Stimulated activated CD8-positive, alpha-beta memory T cell treated with anti-CD3 and anti-CD28 coated beads, Interleukin-7, amount 100 ng/mL, for 4 hours (primary cell): ENCODE data around the gene TOX2.

Source experiments
- DNase-seq, 2 donors: peaks; one replicate each; pipeline ENCODE4 v3.0.0-alpha.2; 2020; ENCODE audit warnings: low read depth in 2 of 2

TOX2 gene

DNA sequence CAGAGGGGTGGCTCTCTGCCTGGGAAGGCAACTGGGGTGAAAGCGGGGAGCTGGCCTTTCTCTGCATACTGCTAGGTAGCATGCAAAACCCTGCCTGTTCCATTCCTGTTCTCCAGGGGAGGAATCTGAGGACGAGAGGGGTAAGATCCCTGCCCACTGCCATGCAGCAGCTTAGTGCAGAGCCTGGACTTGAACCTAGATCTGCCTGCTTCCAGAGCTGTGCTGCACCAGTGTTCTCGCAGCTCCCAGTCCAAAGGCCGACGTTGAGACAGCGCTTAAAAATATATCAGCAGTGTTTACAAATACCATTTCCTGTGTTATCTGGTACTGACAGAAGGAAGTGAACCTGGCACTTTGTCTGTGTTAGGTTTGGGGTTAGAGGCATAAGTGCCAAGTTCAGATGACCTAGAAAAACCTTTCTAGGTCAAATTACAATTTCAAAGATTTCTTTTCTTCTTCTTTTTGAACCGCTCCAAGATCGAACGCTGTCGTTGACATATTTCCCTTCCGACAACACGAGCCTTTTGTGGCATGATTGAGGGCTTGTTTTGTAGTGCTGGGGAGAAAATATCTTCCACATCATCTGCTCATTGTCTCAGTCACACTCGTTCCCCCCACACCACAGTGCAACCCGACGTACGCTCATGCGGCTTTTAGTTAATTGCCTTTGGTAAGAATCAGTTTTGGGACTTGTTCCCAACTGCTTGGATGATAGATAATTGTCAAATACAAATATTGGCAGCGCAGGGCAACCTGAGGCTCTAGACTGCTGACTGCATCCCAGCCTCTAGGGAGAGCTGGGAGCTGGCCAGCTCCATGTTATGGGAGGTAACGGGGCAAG, 44.6 kb downstream of the TOX2 start:
- no peak for DNase-seq

GRCh38 chr20:43959920-43960227, 45.2 kb downstream of the TOX2 start:
- DNase-seq = no peak

GRCh38 chr20:43960231-43960630, 45.6 kb downstream of the TOX2 start:
- DNase-seq = no peak

DNA sequence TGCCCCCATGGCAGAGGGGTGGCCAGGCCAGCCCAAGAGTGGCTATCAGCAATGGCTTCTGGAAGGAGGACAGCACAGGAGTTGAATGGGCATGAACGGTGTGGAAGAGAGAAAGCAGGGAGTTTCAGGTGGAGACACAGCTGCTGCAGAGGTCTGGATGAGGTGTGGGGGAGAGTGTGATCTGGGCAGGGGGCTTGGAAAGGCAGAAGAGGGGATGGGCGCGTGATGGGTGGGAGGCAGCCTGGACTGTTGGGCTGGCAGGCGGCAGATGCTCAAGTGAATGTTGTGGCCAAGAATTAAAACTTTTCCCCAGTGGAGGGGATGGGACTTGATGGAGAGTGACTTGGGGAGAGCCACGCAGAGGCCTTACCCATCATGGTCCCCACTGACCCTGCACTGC, 46.5 kb downstream of the TOX2 start:
- DNase-seq = no peak

DNA sequence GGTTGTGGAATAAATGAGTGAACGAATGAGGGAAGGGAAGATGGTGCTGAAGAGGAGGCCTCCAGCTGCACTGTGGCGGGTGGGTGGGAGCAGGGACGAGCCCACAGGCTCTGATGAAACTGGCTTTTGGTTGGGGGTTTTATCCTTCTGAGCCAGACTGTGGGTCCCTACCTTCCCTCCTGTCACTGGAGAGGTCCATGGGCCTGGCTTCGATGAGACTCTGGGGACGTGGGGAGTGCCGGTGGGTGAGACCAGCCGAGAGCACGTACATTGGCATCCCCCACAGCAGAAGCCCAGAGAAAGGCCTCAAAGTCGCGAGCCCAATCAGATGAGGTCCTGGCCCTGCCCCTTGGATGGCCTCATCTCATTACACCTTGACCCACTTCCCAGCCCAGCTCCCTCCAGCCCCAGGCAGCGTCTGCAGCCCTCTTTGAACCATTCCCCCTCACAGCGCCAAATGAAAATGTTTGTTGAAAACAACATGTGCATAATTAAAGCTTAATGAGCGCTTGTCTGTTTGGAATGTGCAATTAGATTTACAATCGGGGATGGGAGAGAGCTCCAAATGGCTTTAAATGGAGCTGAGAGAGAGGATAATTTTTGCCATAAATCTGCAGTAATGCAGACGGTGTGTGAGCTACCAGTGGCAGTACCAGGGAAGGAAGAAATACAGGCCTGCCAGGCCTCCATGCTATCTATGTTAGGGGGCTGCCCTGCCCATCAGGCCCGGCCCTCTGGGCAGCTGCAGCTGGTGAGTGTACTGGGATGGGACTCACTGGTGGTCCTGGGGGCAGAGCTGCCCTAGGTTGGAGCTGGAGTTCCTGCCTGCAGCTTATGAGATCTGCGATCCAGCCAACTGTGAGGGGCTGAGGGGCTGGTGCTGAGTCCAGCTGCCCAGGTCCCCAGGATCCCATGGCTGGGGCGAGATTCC, 47.2 kb downstream of the TOX2 start:
- no peak for DNase-seq

GRCh38 chr20:43962530-43962929, 47.9 kb downstream of the TOX2 start:
- DNase-seq = no peak

- no peak for DNase-seq
Observed at GRCh38 chr20:43963233-43963632, 48.6 kb downstream of the TOX2 start.

GRCh38 chr20:43963872-43964791, 49.5 kb downstream of the TOX2 start:
- DNase-seq = no peak

DNA sequence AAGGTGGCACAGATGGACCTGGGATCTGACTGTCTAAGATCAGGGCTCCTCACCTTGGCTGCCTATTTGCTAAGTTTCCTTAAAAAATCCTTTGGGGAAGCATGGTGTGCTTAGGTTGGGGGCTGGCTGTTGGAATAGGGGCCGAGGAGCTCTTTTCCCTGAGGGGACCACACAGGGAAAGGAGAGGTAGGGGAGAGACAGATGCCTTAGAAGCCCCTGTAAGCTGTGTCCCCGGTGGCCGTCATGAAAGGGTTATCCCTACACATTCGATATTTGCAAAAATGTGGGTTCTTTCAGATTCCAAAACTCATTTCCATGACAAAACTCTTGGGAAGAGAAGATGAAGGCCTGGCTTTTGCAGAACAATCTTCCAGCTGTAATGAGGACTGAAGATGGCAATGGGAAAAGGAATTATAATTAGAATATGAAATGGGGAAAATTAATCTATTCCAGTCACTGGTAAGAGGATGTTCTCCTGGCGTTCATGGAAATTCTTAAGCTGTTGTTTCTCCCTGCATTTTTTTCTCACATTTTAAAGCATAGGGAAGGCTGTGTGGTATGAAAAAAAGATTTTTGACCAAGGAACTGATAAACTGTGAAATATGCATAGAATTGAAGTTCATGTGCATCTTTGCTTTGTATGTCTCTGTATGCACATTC, 53.8 kb downstream of the TOX2 start:
- no peak for DNase-seq

GRCh38 chr20:43969028-43969447, 54.4 kb downstream of the TOX2 start:
- no peak for DNase-seq

- no peak for DNase-seq
Observed at GRCh38 chr20:43969501-43970182, 55.0 kb downstream of the TOX2 start.

- no peak for DNase-seq
Observed at GRCh38 chr20:43971267-43971666, 56.6 kb downstream of the TOX2 start.

DNA sequence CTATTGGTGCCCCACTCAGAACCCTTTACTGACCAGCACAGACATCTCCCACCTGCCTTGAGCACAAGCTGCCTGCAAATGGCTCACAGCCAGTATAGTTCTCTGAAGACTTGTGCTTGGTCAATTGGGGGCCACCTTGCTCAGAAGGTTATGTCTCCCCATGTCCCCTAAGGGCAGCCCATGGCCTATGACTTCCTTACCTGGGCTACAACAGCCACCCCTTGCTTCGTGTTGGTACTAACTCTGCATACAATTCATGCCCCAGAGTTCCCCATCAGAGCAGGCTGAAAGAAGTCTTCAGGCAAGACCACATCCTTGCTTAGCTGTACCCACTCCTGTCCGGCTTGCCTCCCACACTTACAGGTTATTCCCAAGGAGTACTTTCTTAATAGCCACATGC, 57.4 kb downstream of the TOX2 start:
- no peak for DNase-seq

- DNase-seq = no peak
Observed at GRCh38 chr20:43972692-43973091, 58.0 kb downstream of the TOX2 start.

GRCh38 chr20:43973231-43973630, 58.6 kb downstream of the TOX2 start:
- DNase-seq = no peak

DNA sequence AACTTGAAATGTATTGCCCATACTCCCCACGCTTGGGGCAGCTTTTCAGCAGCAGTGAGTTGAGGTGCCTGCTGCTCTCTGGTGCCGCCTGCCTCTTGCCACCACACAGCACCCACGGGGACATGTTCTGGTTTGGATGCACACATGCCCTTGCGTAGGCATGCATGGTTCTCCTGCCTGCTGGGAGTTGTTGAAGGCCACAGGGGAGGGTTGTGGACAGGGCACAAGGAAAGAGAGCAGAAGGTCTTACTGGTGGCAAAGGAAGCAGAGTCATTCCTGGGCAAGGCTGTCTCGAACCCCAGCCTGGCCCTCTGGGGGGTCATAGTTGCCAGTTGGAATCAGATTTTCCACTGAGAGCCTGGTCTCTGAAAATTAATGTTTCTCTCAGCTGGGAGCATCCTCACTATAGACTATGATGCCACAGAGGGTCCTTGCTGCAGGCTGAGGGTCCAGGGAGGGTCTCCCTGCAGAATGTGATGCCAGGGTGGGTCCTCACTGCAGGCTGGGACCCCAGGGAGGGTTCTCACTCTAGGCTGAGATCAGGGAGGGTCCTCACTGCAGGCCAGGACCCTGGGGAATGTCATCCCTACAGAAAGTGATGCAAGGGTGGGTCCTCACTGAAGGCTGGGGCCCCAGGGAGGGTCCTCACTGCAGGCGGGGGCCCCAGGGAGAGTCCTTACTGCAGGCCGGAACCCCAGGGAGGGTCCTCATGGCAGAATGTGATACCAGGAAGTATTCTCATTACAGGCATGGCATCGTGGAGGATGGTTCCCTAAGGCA, 59.2 kb downstream of the TOX2 start:
- DNase-seq = no peak

DNA sequence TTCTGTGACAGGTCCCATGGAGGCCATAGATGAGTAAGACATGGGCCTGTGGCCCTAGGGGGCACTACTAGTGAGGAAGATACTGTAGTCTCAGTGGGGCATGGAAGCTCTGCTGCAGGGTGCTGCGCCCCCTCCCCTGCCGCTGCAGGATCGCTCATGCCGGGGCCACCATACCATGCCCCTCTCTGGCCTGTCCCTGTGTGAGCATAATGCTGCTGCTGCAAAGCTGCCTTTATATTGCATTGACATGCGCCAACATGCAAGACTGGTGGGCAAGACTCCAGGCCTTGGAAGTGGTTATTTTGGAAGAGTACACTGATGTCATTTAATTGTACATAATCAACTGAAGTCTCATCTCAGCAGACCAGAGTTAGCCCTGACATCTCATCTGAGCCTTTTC, 60.0 kb downstream of the TOX2 start:
- no peak for DNase-seq

- DNase-seq = no peak
Observed at GRCh38 chr20:43975096-43975768, 60.6 kb downstream of the TOX2 start.

- DNase-seq = no peak
Observed at GRCh38 chr20:43976547-43976946, 61.9 kb downstream of the TOX2 start.
